ENCODE results near the gene SLC45A1. TPM values are rescaled to one million over a fixed set of nuclear protein-coding genes. Genes with fewer than 3 reads are reported as not detected.

The SLC45A1 gene
- total RNA-seq, 1 donor from 2014 or later: 0.79 TPM

DNA sequence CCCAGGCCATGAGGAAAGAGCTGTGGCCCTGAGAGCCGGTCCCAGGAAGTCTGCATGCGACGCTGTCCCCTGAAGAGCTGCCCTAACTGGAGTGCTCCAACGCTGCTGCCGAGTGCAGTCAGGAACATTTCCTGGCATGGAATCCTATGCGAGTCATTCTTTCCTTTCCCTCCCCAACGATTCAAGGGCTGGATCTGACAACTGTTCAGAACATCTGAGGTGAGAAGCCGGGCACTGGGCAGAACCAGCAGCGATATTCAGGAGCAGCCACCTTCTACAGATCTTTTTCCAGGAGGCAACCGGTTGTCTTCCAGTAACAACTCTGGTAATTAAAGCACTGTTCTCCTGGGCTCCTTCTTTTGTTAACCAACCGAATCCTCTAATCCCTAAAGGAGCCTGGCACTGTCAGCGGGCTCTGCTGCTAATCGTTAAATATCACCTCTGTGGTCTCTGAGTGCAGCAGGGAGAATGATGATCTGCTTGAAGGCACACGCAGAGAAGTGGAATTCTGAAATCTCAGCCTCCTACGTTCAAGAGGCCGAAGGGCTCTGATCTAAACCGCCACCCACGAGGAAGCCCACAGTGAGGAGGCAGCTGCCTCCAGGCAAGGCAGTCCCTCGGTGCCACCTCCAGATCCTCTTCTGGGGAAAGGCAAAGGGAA, 55.8 kb downstream of the SLC45A1 start:
- TF ChIP-seq, protein P1, sequence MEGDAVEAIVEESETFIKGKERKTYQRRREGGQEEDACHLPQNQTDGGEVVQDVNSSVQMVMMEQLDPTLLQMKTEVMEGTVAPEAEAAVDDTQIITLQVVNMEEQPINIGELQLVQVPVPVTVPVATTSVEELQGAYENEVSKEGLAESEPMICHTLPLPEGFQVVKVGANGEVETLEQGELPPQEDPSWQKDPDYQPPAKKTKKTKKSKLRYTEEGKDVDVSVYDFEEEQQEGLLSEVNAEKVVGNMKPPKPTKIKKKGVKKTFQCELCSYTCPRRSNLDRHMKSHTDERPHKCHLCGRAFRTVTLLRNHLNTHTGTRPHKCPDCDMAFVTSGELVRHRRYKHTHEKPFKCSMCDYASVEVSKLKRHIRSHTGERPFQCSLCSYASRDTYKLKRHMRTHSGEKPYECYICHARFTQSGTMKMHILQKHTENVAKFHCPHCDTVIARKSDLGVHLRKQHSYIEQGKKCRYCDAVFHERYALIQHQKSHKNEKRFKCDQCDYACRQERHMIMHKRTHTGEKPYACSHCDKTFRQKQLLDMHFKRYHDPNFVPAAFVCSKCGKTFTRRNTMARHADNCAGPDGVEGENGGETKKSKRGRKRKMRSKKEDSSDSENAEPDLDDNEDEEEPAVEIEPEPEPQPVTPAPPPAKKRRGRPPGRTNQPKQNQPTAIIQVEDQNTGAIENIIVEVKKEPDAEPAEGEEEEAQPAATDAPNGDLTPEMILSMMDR (IDR thresholded peaks at IDR 0.05; ENCODE audit: insufficient read depth, low read length, poor library complexity, severe bottlenecking): no peak
- peak; percentile 73 for DNase-seq (ENCODE audit: low read depth)

DNA sequence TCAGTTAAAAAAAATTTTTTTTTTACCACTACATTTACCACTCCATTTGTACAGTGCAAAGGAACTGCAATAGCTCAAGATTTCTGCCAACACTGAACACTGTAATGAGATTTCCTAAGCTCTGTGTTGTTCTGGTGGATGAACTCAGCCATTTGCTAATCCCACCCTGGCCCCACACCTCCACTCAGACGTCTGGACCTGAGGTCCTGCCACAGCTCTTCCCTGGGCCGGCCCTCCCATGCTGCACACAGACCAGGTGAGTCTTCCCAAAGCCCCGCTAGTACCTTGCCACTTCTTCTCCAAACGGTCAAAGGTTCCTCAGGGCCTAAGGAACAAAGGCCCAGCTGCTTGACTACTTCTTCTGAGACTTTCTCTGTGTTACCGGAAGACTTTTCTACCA, 56.4 kb downstream of the SLC45A1 start:
- Histone ChIP-seq H3K4me3 (ENCODE audit: low read depth, low read length) (no peak overlapping the region), H3K36me3 (ENCODE audit: control insufficient read depth, insufficient read depth, low read length) (no peaks in the 10 kb centered on the region), H3K27me3 (ENCODE audit: control insufficient read depth, insufficient read depth, low read length) (no peaks in the 10 kb centered on the region)
- TF ChIP-seq, protein P1 (IDR thresholded peaks at IDR 0.05; ENCODE audit: insufficient read depth, low read length, poor library complexity, severe bottlenecking): no peak
- DNase-seq (ENCODE audit: low read depth): no peak

More for the DNA sequence above, 55.8 kb downstream of the SLC45A1 start:
- H3K36me3 ChIP-seq (ENCODE audit: control insufficient read depth, insufficient read depth, low read length): no peaks in the 10 kb centered on the region
- H3K4me3 ChIP-seq (ENCODE audit: low read depth, low read length): no peak overlapping the region
- H3K27me3 ChIP-seq (ENCODE audit: control insufficient read depth, insufficient read depth, low read length): no peaks in the 10 kb centered on the region

DNA sequence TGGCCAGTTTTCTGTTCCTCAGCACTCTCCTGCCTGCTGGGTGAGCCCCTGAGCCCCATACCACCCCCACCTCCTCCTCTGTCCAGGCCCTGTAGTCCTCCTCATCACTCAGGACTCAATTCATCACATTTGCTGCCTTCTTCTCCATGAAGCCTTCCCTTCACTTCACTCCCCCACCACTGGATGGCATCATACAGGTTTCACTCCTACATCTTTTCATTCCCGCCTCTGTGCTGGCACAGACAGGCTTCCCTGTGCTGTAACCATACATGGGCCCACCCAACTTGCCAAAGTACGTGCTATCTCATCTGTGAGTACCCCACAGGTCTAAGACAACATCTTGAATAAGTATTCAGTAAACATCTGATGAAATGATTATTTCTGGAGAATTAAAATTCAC, 56.9 kb downstream of the SLC45A1 start:
- H3K36me3 ChIP-seq (ENCODE audit: control insufficient read depth, insufficient read depth, low read length): peaks cover under 1% of the 10 kb centered on the region

DNA sequence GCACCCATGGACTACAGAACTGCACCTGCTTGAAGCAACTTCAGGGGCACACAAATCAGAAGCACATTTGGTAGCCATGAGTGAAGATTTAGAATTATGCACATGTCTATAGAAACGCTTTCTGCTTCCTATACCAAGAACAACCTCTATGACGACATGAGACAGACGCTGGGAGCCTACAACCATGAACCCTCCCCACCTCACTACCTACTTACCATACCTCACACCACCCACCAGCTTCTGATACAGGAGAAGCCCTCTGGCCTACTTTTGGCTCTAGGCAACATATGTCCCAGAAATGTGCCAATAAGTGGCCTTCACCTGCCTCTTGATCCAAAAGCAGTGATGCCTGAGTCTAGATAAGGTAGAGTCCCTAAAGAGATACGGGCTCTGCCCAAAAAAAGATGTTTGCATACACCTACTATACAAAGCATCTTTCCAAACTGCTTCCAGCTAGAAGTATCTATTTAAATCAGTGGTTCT, 58.5 kb downstream of the SLC45A1 start:
- H3K4me3 ChIP-seq (ENCODE audit: low read depth, low read length): no peak overlapping the region
- TF ChIP-seq, protein P1 (IDR thresholded peaks at IDR 0.05; ENCODE audit: insufficient read depth, low read length, poor library complexity, severe bottlenecking): no peak
- no peak for DNase-seq (ENCODE audit: low read depth)
- H3K27me3 ChIP-seq (ENCODE audit: control insufficient read depth, insufficient read depth, low read length): no peaks in the 10 kb centered on the region
- peaks cover 1% of the 10 kb centered on the region for H3K36me3 ChIP-seq (ENCODE audit: control insufficient read depth, insufficient read depth, low read length)

More for the DNA sequence above, 56.9 kb downstream of the SLC45A1 start:
- no peaks in the 10 kb centered on the region for H3K27me3 ChIP-seq (ENCODE audit: control insufficient read depth, insufficient read depth, low read length)
- TF ChIP-seq, protein P1 (IDR thresholded peaks at IDR 0.05; ENCODE audit: insufficient read depth, low read length, poor library complexity, severe bottlenecking): peak; percentile 56
- no peak overlapping the region for H3K4me3 ChIP-seq (ENCODE audit: low read depth, low read length)
- DNase-seq (ENCODE audit: low read depth): no peak

DNA sequence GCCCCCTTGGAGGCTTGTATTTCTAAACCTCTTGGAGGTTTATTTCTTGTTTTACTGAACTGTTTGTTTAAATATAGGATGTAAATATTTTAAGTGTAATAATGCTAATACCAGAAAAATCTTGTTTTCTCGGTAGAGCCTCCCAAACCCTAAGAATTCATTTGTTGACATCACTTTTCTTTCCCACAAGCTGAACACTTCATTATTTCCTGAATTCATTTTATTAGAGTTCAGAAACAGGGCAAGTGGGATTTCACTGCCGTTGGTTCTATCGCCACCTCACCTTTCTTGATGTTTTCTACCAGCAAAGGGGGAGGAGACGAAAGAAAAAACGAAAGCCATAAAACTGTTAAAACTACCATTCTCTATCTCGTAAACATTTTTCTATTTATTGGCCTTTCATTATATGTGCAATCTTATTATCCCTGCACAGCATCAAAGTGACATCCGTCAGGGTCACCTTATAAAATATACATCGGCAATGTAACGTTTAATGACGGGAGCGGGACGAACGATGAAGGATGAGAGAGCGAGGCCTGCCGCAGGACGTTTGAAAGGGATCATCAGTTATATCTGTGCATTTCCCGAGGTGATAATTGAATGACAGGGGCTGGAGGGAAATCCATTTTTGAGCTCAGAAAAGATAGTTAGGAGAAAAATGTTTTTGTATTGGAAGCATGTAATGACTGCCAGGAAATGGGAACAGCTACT, 59.5 kb downstream of the SLC45A1 start:
- Histone ChIP-seq H3K4me3 (ENCODE audit: low read depth, low read length) (no peak overlapping the region), H3K36me3 (ENCODE audit: control insufficient read depth, insufficient read depth, low read length) (peaks cover 1% of the 10 kb centered on the region), H3K27me3 (ENCODE audit: control insufficient read depth, insufficient read depth, low read length) (no peaks in the 10 kb centered on the region)
- TF ChIP-seq, protein P1 (IDR thresholded peaks at IDR 0.05; ENCODE audit: insufficient read depth, low read length, poor library complexity, severe bottlenecking): no peak
- DNase-seq (ENCODE audit: low read depth): no peak
